Inflammatory macrophage treated with lipopolysaccharide for 1 hour (primary cell): ENCODE results near the gene FRS3.

Experiments
- DNase-seq, 2 donors: peaks; one replicate each; pipeline ENCODE4 v3.0.0-alpha.2; 2020 to 2022

The FRS3 gene

GRCh38 chr6:41741625-41742490, 37.8 kb downstream of the FRS3 start:
- DNase-seq, result no peak

GRCh38 chr6:41740366-41741162, 39.1 kb downstream of the FRS3 start:
- DNase-seq, result no peak

GRCh38 chr6:41739041-41739440, 40.7 kb downstream of the FRS3 start:
- no peak for DNase-seq

- no peak for DNase-seq
These were observed 42.0 kb downstream of the FRS3 start for GRCh38 chr6:41737591-41738130.

GRCh38 chr6:41736800-41737555, 42.7 kb downstream of the FRS3 start:
- no peak for DNase-seq

GRCh38 chr6:41736186-41736733, 43.4 kb downstream of the FRS3 start:
- DNase-seq, result no peak

- DNase-seq, result peak; percentile 89 to 98
These were observed 44.1 kb downstream of the FRS3 start, which contains the start of gene TFEB for GRCh38 chr6:41735427-41736185. TFEB (minus strand) TSS chr6:41735608; CDS start chr6:41691213, 44,395 bp downstream.

GRCh38 chr6:41734666-41735426, 44.9 kb downstream of the FRS3 start:
- peak; percentile 65 to 87 for DNase-seq

- peak; percentile 43 to 74 for DNase-seq
These were observed 45.7 kb downstream of the FRS3 start for GRCh38 chr6:41733707-41734665.

- no peak for DNase-seq
These were observed 46.4 kb downstream of the FRS3 start for GRCh38 chr6:41733360-41733706.

GRCh38 chr6:41732591-41733359, 46.9 kb downstream of the FRS3 start:
- DNase-seq, result peak in 1 of 2 donors; percentile 77

- DNase-seq, result no peak
These were observed 47.6 kb downstream of the FRS3 start for GRCh38 chr6:41732149-41732548.

- DNase-seq, result no peak
These were observed 48.1 kb downstream of the FRS3 start for GRCh38 chr6:41731561-41732086.

- DNase-seq, result peak in 1 of 2 donors; percentile 76
These were observed 48.9 kb downstream of the FRS3 start for GRCh38 chr6:41730531-41731436.

GRCh38 chr6:41729624-41730023, 50.1 kb downstream of the FRS3 start:
- no peak for DNase-seq

GRCh38 chr6:41728954-41729353, 50.7 kb downstream of the FRS3 start:
- no peak for DNase-seq
